Lower leg skin (tissue), 3 donors: Measurements from ENCODE around the gene FA2H.

Experiments
- POLR2A ChIP-seq, 2 donors: fragments of 450-650 bp; IDR thresholded peaks; one replicate each; pipeline ENCODE4 v1.6.1; 2016 to 2017; ENCODE audit warnings: antibody characterized with exemption in 2 of 2, mild to moderate bottlenecking in 1 of 2, moderate library complexity in 1 of 2
- TF ChIP-seq, protein P1 (sequence below), 3 donors: fragments of 450-650 bp; IDR thresholded peaks; one replicate each; pipeline ENCODE4 v1.5.1; 2016; ENCODE audit warnings: antibody characterized with exemption in 3 of 3, mild to moderate bottlenecking in 3 of 3, moderate library complexity in 2 of 3

DNA sequence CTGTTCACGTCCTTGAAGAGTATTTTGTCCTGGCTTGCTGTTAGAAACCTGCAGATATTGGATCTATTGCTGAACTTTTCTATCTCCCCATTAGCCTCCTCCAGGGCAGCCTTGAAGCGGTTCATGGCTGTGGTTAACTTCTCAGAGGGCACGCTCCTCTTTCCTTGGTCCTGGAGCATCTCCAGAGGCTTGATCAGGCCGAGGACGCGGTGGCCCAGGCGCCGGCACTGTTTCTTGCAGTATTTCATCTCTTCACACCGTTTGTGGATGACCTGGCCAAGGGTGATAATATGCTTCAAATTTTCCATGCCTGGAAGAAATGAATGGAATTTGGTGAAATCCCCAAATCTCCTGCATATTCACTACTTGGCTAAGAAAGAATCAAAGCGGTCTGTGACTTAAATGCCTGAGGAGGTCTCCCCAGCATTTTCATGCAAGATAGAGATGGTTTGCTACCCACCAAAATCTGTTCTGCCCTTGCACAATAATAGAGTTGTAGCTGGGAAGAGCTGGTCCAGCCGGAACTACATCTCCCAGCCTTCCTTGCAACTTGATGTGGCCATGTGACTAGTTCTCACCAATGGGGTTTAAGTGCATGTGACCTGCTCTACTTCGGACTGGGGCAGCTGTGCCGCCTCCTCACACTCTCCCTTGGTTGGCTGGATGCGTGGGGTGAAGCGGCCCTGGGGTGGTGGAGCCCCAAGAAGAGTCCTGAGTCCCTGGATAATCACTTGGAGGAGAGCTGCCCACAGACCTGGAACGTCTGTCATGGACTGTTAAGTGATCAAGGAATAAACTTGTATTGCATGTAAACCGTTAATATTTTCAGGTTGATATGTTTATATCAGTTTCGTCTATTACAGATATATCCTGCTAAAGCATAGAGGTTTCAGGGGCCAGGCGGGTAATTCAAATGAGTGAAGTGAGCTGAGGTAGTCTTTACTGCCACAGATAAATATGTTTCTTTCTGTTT is 78.9 kb downstream of the FA2H start:
- TF ChIP-seq, protein P1, sequence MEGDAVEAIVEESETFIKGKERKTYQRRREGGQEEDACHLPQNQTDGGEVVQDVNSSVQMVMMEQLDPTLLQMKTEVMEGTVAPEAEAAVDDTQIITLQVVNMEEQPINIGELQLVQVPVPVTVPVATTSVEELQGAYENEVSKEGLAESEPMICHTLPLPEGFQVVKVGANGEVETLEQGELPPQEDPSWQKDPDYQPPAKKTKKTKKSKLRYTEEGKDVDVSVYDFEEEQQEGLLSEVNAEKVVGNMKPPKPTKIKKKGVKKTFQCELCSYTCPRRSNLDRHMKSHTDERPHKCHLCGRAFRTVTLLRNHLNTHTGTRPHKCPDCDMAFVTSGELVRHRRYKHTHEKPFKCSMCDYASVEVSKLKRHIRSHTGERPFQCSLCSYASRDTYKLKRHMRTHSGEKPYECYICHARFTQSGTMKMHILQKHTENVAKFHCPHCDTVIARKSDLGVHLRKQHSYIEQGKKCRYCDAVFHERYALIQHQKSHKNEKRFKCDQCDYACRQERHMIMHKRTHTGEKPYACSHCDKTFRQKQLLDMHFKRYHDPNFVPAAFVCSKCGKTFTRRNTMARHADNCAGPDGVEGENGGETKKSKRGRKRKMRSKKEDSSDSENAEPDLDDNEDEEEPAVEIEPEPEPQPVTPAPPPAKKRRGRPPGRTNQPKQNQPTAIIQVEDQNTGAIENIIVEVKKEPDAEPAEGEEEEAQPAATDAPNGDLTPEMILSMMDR (IDR thresholded peaks at IDR 0.05) = no peak
- TF ChIP-seq POLR2A (IDR thresholded peaks at IDR 0.05) = no peak
